ENCODE results near the gene IFNGR2.

GRCh38 chr21:33430858-33431257 lies 27.6 kb downstream of the IFNGR2 start:
- no peak for TF ChIP-seq REPIN1 (tag by site-specific recombination; IDR thresholded peaks at IDR 0.05; ENCODE audit: low read depth)
- TF ChIP-seq CTCF (tag by site-specific recombination; IDR thresholded peaks at IDR 0.05) = no peak
- TF ChIP-seq ZNF132 (tag by site-specific recombination; IDR thresholded peaks at IDR 0.05; ENCODE audit: borderline replicate concordance) = no peak
- TF ChIP-seq ZNF274 (IDR thresholded peaks at IDR 0.05; ENCODE audit: low read length) = no peak
- TF ChIP-seq ZNF274 (tag by site-specific recombination; IDR thresholded peaks at IDR 0.05; ENCODE audit: borderline replicate concordance) = no peak
